Liver (tissue), 3 donors: ENCODE measurements around the gene IER5.

Experiments
- CTCF ChIP-seq: fragments of 150-350 bp; IDR thresholded peaks from 2 replicates; pipeline ENCODE4 v1.5.1; 2017; ENCODE audit warnings: improper control_type of control experiment, low read depth, low read length; ENCODE audit not compliant: missing input control
- EGR1 ChIP-seq, 2 donors: IDR thresholded peaks; 2 replicates each; pipeline ENCODE4 v1.6.1; 2016 to 2018; ENCODE audit warnings: antibody characterized with exemption in 2 of 2, low read depth in 2 of 2
- FOXA2 ChIP-seq: IDR thresholded peaks from 2 replicates; pipeline ENCODE4 v1.6.1; 2016; ENCODE audit warnings: antibody characterized with exemption
- MAX ChIP-seq: IDR thresholded peaks from 2 replicates; pipeline ENCODE4 v1.6.1; 2016; ENCODE audit warnings: antibody characterized with exemption
- RAD21 ChIP-seq, 2 donors: IDR thresholded peaks; 2 replicates each; pipeline ENCODE4 v1.6.1; 2016; ENCODE audit warnings: antibody characterized with exemption in 2 of 2, mild to moderate bottlenecking in 2 of 2
- REST ChIP-seq: IDR thresholded peaks from 2 replicates; pipeline ENCODE4 v1.6.1; 2016; ENCODE audit warnings: antibody characterized with exemption, mild to moderate bottlenecking
- ZBTB33 ChIP-seq: IDR thresholded peaks from 2 replicates; pipeline ENCODE4 v1.6.1; 2016; ENCODE audit warnings: antibody characterized with exemption
- donor health status: healthy.
- donor health status: healthy.

- TF ChIP-seq MAX (no peak), CTCF (no peak), REST (no peak), RAD21 (IDR thresholded peaks at IDR 0.05) (no peak), ZBTB33 (no peak), EGR1 (IDR thresholded peaks at IDR 0.05; ENCODE audit: low read depth in 2 of 2) (no peak), FOXA2 (no peak)
These were observed 2.2 kb downstream of the IER5 start for GRCh38 chr1:181090641-181091126.
